MCF 10A (cell line): ENCODE data around the gene CRNN. TPM values are rescaled to one million over a fixed set of nuclear protein-coding genes. Genes with fewer than 3 reads are reported as not detected.
A peak's percentile ranks its signal among the peaks of the same experiment; 100 is the strongest.

Experiments
- BruUV-seq: library from RNA; stranded (reverse); fragments of 400-500 nt; replicated peaks from 2 replicates; lab custom pipeline; 2021; lab: Mats Ljungman, UMichigan
- CTCF ChIA-PET: fragments of 300-600 bp; sonication (Branson Sonifier 250); formaldehyde crosslinking; extraction: SDS; loops from one replicate; lab custom pipeline; 2021; ENCODE audit warnings: antibody characterized with exemption, inconsistent platforms; lab: Yijun Ruan, JAX
- POLR2A ChIA-PET: fragments of 300-600, 350-650 bp; sonication (Branson Sonifier 250); formaldehyde crosslinking; extraction: SDS; loops from one replicate; lab custom pipeline; 2020; ENCODE audit warnings: antibody characterized with exemption, inconsistent platforms; lab: Yijun Ruan, JAX
- DNase-seq: peaks from one replicate; pipeline ENCODE4 v3.0.0-alpha.2; 2018; ENCODE audit not compliant: unreplicated experiment
- H3K27ac Mint-ChIP-seq: one replicate; pipeline ENCODE4 v1.8.0; 2022; ENCODE audit warnings: mild to moderate bottlenecking, low read depth, mixed read lengths; ENCODE audit not compliant: unreplicated experiment
- H3K27me3 Mint-ChIP-seq: one replicate; pipeline ENCODE4 v1.8.0; 2022; ENCODE audit warnings: mixed read lengths; ENCODE audit not compliant: insufficient read depth, unreplicated experiment
- H3K36me3 Mint-ChIP-seq: one replicate; pipeline ENCODE4 v1.8.0; 2022; ENCODE audit warnings: mild to moderate bottlenecking, moderate library complexity, mixed read lengths; ENCODE audit not compliant: insufficient read depth, unreplicated experiment
- H3K4me1 Mint-ChIP-seq: one replicate; pipeline ENCODE4 v1.8.0; 2022; ENCODE audit warnings: mixed read lengths; ENCODE audit not compliant: insufficient read depth, unreplicated experiment
- H3K4me3 Mint-ChIP-seq: one replicate; pipeline ENCODE4 v1.8.0; 2022; ENCODE audit warnings: mild to moderate bottlenecking, moderate library complexity, mixed read lengths; ENCODE audit not compliant: unreplicated experiment
- H3K9me3 Mint-ChIP-seq: one replicate; pipeline ENCODE4 v1.8.0; 2022; ENCODE audit warnings: mixed read lengths; ENCODE audit not compliant: unreplicated experiment
- intact Hi-C: fragments of 100-400 bp; cut with micrococcal nuclease; formaldehyde crosslinking; loops from 2 replicates; pipeline ENCODE4 v1.14.1; 2022
- total RNA-seq: library from RNA; stranded (reverse); gene quantifications from 2 replicates; pipeline ENCODE4 v1.2.3, GENCODE V29; 2022
- TF ChIP-seq, protein P1 (sequence below): fragments of 200-600 bp; IDR thresholded peaks from one replicate; pipeline ENCODE4 v1.8.0; 2022; ENCODE audit warnings: antibody characterized with exemption, mild to moderate bottlenecking; ENCODE audit not compliant: unreplicated experiment

CRNN gene
- total RNA-seq, 1 experiment from 2014 or later: not detected

DNA sequence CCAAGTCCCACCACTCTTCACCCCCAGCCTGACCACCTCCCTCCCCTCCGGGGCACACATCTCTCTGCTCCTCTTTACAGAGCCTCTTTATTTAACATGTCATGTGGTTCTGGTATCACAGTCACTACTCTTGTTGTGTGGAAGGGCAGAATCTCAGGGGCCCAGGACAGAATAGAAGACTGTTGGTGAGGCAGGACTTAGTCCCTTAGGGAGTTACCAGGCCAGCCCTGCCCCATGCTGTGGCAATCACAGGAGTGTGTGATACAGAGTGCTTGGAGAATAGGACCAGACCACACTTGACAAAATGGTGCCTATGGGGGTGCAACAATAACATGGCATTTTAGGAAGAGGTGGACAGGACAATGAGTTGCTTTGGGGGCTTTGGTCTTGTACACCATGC is 43.0 kb upstream of the CRNN start:
- peaks cover 17% of the 10 kb centered on the region for H3K4me1 Mint-ChIP-seq
- BruUV-seq: no TSS peak
- no peaks in the 10 kb centered on the region for H3K9me3 Mint-ChIP-seq
- no peak overlapping the region for H3K27ac Mint-ChIP-seq
- no peak for DNase-seq
- no peak overlapping the region for H3K4me3 Mint-ChIP-seq
- TF ChIP-seq, protein P1, sequence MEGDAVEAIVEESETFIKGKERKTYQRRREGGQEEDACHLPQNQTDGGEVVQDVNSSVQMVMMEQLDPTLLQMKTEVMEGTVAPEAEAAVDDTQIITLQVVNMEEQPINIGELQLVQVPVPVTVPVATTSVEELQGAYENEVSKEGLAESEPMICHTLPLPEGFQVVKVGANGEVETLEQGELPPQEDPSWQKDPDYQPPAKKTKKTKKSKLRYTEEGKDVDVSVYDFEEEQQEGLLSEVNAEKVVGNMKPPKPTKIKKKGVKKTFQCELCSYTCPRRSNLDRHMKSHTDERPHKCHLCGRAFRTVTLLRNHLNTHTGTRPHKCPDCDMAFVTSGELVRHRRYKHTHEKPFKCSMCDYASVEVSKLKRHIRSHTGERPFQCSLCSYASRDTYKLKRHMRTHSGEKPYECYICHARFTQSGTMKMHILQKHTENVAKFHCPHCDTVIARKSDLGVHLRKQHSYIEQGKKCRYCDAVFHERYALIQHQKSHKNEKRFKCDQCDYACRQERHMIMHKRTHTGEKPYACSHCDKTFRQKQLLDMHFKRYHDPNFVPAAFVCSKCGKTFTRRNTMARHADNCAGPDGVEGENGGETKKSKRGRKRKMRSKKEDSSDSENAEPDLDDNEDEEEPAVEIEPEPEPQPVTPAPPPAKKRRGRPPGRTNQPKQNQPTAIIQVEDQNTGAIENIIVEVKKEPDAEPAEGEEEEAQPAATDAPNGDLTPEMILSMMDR: no peak
- intact Hi-C loops: no loop called here
- H3K36me3 Mint-ChIP-seq: no peaks in the 10 kb centered on the region
- ChIA-PET POLR2A (interaction anchor here (0.6 kb wide), 1 partner anchor 999 kb away, joined by 3 read pairs; no protein-coding TSS in a partner anchor), CTCF (interaction anchor here (0.6 to 3.6 kb wide), 15 partner anchors 13 to 450 kb away, joined by 3 to 187 read pairs (median 15); partner anchors contain the start of gene HRNR)
- no peaks in the 10 kb centered on the region for H3K27me3 Mint-ChIP-seq

GRCh38 chr1:152451254-152451653 is 37.2 kb upstream of the CRNN start:
- Mint-ChIP-seq H3K27ac (no peak overlapping the region), H3K4me1 (no peaks in the 10 kb centered on the region), H3K9me3 (no peaks in the 10 kb centered on the region), H3K27me3 (peaks cover 18% of the 10 kb centered on the region), H3K4me3 (no peak overlapping the region), H3K36me3 (no peaks in the 10 kb centered on the region)
- ChIA-PET POLR2A (interaction anchor here (0.7 to 1.0 kb wide), 2 partner anchors 10 to 403 kb away, joined by 3 read pairs; no protein-coding TSS in a partner anchor), CTCF (interaction anchor here (0.5 to 7.0 kb wide), 4 partner anchors 8 to 399 kb away, joined by 3 to 88 read pairs (median 13); no protein-coding TSS in a partner anchor)
- DNase-seq: peak; percentile 38
- intact Hi-C loops: no loop called here
- no TSS peak for BruUV-seq
- TF ChIP-seq, protein P1: no peak

GRCh38 chr1:152449661-152450060 is 35.6 kb upstream of the CRNN start:
- CTCF ChIA-PET: interaction anchor here (0.6 to 7.0 kb wide), 10 partner anchors 9 to 448 kb away, joined by 3 to 88 read pairs (median 4); no protein-coding TSS in a partner anchor
- Mint-ChIP-seq H3K4me1 (no peaks in the 10 kb centered on the region), H3K36me3 (no peaks in the 10 kb centered on the region), H3K4me3 (no peak overlapping the region), H3K9me3 (no peaks in the 10 kb centered on the region), H3K27me3 (peaks cover 18% of the 10 kb centered on the region), H3K27ac (no peak overlapping the region)
- TF ChIP-seq, protein P1: no peak
- intact Hi-C loops: no loop called here
- POLR2A ChIA-PET: interaction anchor here (0.7 to 1.3 kb wide), 3 partner anchors 9 to 307 kb away, joined by 4 to 6 read pairs (median 4); no protein-coding TSS in a partner anchor
- no peak for DNase-seq
- BruUV-seq: no TSS peak

GRCh38 chr1:152448496-152448895 is 34.4 kb upstream of the CRNN start:
- ChIA-PET CTCF (interaction anchor here (0.5 to 7.0 kb wide), 13 partner anchors 8 to 447 kb away, joined by 3 to 88 read pairs (median 4); no protein-coding TSS in a partner anchor), POLR2A (interaction anchor here (0.7 to 0.8 kb wide), 2 partner anchors 121 to 400 kb away, joined by 3 to 4 read pairs; no protein-coding TSS in a partner anchor)
- TF ChIP-seq, protein P1: no peak
- Mint-ChIP-seq H3K9me3 (no peaks in the 10 kb centered on the region), H3K27me3 (peaks cover 18% of the 10 kb centered on the region), H3K36me3 (no peaks in the 10 kb centered on the region), H3K4me3 (no peak overlapping the region), H3K4me1 (no peaks in the 10 kb centered on the region), H3K27ac (no peak overlapping the region)
- intact Hi-C loops: no loop called here
- DNase-seq: no peak
- no TSS peak for BruUV-seq
